ENCODE measurements around the gene CSTF2.
A peak's percentile ranks its signal among the peaks of the same experiment; 100 is the strongest.
"Not testable (repeated sequence)": the region's sequence is repeated elsewhere in the genome, so short reads cannot be mapped to it uniquely, and the experiment has no call there.

Gene CSTF2
- 23.4 to 50.7 (median 28.5) reads per million in 4 experiments for total RNA-seq

- DNase-seq = peak; percentile 65
Observed at GRCh38 chrX:100819837-100820666, at the start of gene CSTF2. CSTF2 (plus strand) TSS chrX:100820391; CDS start chrX:100820417, 26 bp downstream.

- not testable (repeated sequence) for DNase-seq
Observed at GRCh38 chrX:100796371-100796770, 23.8 kb upstream of the CSTF2 start.

- no peak for DNase-seq
Observed at GRCh38 chrX:100797359-100797758, 22.8 kb upstream of the CSTF2 start.

GRCh38 chrX:100798484-100799214 lies 21.5 kb upstream of the CSTF2 start:
- DNase-seq = no peak

- DNase-seq = no peak
Observed at GRCh38 chrX:100802843-100803242, 17.3 kb upstream of the CSTF2 start.

GRCh38 chrX:100804780-100805179 lies 15.4 kb upstream of the CSTF2 start:
- no peak for DNase-seq

GRCh38 chrX:100808265-100808664 lies 11.9 kb upstream of the CSTF2 start:
- not testable (repeated sequence) for DNase-seq

- DNase-seq = no peak
Observed at GRCh38 chrX:100812216-100813158, 7.7 kb upstream of the CSTF2 start.

GRCh38 chrX:100817340-100817739 lies 2.9 kb upstream of the CSTF2 start:
- DNase-seq = no peak

- DNase-seq = no peak
Observed at GRCh38 chrX:100819534-100819836, 706 bp upstream of the CSTF2 start.

- no peak for DNase-seq
Observed at GRCh38 chrX:100829730-100830129, 9.5 kb downstream of the CSTF2 start.

- DNase-seq = no peak
Observed at GRCh38 chrX:100830143-100830542, 10.0 kb downstream of the CSTF2 start.

- no peak for DNase-seq
Observed at GRCh38 chrX:100830547-100830946, 10.4 kb downstream of the CSTF2 start.

- DNase-seq = no peak
Observed at GRCh38 chrX:100831219-100831946, 11.2 kb downstream of the CSTF2 start.

GRCh38 chrX:100850317-100850716 lies 30.1 kb downstream of the CSTF2 start:
- DNase-seq = no peak

GRCh38 chrX:100852810-100853209 lies 32.6 kb downstream of the CSTF2 start:
- no peak for DNase-seq

- no peak for DNase-seq
Observed at GRCh38 chrX:100863326-100863864, 43.2 kb downstream of the CSTF2 start.

- DNase-seq = no peak
Observed at GRCh38 chrX:100864657-100865391, 44.6 kb downstream of the CSTF2 start.

- DNase-seq = no peak
Observed at GRCh38 chrX:100868273-100868672, 48.1 kb downstream of the CSTF2 start.

- DNase-seq = no peak
Observed at GRCh38 chrX:100870527-100870926, 50.3 kb downstream of the CSTF2 start.
